ENCODE data around the gene TAOK1.

The TAOK1 gene

DNA sequence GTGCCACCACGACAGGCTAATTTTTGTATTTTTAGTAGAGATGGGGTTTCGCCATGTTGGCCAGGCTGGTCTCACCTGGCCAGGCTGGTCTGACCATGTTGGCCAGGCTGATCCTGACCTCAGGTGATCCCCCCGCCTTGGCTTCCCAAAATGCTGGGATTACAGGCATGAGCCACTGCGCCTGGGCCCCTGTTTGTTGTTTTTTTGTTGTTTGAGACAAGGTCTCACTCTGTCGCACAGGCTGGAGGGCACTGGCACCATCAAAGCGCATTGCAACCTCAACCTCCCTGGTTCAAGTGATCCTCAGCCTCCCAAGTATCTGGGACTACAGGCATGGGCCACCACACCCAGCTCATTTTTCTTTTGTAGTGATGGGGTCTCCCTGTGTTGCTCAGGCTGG is 43.7 kb upstream of the TAOK1 start:
- TF ChIP-seq, protein P1, sequence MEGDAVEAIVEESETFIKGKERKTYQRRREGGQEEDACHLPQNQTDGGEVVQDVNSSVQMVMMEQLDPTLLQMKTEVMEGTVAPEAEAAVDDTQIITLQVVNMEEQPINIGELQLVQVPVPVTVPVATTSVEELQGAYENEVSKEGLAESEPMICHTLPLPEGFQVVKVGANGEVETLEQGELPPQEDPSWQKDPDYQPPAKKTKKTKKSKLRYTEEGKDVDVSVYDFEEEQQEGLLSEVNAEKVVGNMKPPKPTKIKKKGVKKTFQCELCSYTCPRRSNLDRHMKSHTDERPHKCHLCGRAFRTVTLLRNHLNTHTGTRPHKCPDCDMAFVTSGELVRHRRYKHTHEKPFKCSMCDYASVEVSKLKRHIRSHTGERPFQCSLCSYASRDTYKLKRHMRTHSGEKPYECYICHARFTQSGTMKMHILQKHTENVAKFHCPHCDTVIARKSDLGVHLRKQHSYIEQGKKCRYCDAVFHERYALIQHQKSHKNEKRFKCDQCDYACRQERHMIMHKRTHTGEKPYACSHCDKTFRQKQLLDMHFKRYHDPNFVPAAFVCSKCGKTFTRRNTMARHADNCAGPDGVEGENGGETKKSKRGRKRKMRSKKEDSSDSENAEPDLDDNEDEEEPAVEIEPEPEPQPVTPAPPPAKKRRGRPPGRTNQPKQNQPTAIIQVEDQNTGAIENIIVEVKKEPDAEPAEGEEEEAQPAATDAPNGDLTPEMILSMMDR (IDR thresholded peaks at IDR 0.05; ENCODE audit: low read depth, low read length), result no peak
- H3K36me3 ChIP-seq, result no peaks in the 10 kb centered on the region
- H3K27me3 ChIP-seq (ENCODE audit: insufficient read depth, low read depth, severe bottlenecking), result no peaks in the 10 kb centered on the region
- no peak overlapping the region for H3K27ac ChIP-seq
- H3K4me3 ChIP-seq (ENCODE audit: low read depth, low read length), result no peak overlapping the region
- H3K9me3 ChIP-seq (ENCODE audit: severe bottlenecking), result no peaks in the 10 kb centered on the region
- no peak for DNase-seq

DNA sequence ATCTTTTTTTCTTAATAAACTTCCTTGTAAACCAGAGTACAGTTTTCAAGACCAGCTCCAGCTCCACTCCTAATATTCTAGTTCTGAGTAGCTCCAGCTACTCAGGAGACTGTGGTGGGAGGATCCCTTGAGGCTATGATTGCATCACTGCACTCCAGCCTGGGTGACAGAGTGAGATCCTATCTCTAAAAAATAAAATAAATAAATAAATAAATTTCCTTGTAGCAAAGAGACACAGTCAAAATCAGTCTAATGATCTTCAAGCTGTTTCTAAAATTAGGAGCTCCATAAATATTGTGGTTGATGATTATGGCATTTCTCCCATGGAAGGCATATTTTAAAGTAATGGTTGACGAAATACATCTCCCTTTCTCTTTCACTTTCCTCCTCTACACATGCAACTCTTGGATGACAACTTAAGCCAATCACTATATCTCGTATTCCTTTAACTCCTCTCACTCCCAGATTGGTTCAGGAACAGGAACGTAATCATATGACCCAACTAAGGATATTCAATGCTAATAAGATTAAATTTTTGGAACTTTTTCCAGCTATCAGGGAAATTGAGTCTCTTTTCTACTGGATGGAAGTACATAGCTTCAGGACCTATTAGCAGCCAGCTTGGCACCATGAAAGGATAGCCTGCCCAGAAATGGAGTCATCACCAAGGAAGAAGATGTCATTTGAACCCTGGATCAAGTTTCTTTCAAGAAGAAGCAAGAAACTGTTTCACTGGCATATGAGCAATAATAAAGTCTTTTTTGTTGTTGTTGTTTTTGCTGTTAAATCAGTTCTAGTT is 42.1 kb upstream of the TAOK1 start:
- no peak for DNase-seq
- no peaks in the 10 kb centered on the region for H3K9me3 ChIP-seq (ENCODE audit: severe bottlenecking)
- no peaks in the 10 kb centered on the region for H3K27me3 ChIP-seq (ENCODE audit: insufficient read depth, low read depth, severe bottlenecking)
- H3K36me3 ChIP-seq, result no peaks in the 10 kb centered on the region
- TF ChIP-seq, protein P1 (IDR thresholded peaks at IDR 0.05; ENCODE audit: low read depth, low read length), result no peak
- no peak overlapping the region for H3K27ac ChIP-seq
- H3K4me3 ChIP-seq (ENCODE audit: low read depth, low read length), result no peak overlapping the region

DNA sequence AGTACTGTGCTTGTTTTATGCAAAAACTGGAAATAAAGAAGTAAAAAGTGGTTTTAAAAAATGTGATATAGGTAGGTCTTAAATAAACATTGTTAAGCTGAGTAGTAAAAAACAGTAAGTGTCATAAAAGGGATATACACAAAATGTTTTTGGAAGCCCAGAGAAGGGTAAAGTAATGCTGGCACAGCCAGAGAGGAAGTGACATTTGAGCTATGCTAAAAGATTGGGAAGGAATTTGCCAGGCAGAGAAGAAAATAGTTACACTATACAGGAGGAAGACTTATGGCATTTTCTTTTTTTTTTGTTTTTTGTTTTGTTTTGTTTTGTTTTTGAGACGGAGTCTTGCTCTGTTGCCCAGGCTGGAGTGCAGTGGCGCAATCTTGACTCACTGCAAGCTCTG is 40.8 kb upstream of the TAOK1 start:
- TF ChIP-seq, protein P1 (IDR thresholded peaks at IDR 0.05; ENCODE audit: low read depth, low read length), result no peak
- Histone ChIP-seq H3K36me3 (no peaks in the 10 kb centered on the region), H3K27ac (no peak overlapping the region)

DNA sequence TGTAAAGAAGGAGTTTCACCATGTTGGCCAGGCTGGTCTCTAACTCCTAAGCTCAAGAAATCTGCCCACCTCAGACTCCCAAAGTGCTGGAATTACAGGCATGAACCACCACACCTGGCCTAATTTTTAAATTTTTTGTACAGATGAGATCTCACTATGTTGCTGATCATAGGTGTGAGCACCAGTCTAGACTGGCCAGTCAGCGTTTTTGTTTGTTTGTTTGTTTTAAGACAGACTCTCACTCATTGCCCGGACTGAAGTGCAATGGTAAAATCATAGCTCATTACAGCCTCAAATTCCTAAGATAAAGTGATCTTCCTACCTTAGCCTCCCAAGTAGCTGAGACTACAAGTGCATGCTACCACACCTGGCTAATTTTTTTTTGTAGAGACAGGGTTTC is 38.0 kb upstream of the TAOK1 start:
- TF ChIP-seq, protein P1 (IDR thresholded peaks at IDR 0.05; ENCODE audit: low read depth, low read length), result no peak
- no peak overlapping the region for H3K4me3 ChIP-seq (ENCODE audit: low read depth, low read length)
- no peak for DNase-seq
- H3K27me3 ChIP-seq (ENCODE audit: insufficient read depth, low read depth, severe bottlenecking), result no peaks in the 10 kb centered on the region
- H3K9me3 ChIP-seq (ENCODE audit: severe bottlenecking), result no peaks in the 10 kb centered on the region
- H3K27ac ChIP-seq, result no peak overlapping the region
- H3K36me3 ChIP-seq, result no peaks in the 10 kb centered on the region

More for the DNA sequence above, 40.8 kb upstream of the TAOK1 start:
- H3K4me3 ChIP-seq (ENCODE audit: low read depth, low read length), result no peak overlapping the region
- no peaks in the 10 kb centered on the region for H3K27me3 ChIP-seq (ENCODE audit: insufficient read depth, low read depth, severe bottlenecking)
- DNase-seq, result no peak
- H3K9me3 ChIP-seq (ENCODE audit: severe bottlenecking), result no peaks in the 10 kb centered on the region

DNA sequence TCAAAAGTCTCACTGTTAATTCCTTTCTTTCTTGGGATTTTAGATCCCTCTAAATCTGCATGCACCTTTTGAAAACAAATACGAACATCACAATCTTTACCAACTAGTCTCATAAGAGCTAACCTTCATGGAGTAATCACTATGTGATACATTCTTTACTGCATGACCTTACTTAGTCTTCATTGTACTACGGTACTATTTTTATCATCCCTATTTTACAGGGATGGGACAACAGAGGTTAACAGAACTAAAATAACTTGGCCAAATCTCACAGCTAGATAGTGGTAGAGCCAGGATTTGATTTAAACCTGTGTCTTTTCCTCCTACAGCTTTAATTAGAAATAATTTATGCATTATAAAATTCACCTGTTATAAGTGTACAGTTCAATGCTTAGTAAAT is 32.9 kb upstream of the TAOK1 start:
- H3K4me3 ChIP-seq (ENCODE audit: low read depth, low read length), result no peak overlapping the region
- H3K9me3 ChIP-seq (ENCODE audit: severe bottlenecking), result no peaks in the 10 kb centered on the region
- H3K36me3 ChIP-seq, result no peaks in the 10 kb centered on the region
- no peak overlapping the region for H3K27ac ChIP-seq
- no peaks in the 10 kb centered on the region for H3K27me3 ChIP-seq (ENCODE audit: insufficient read depth, low read depth, severe bottlenecking)
- no peak for DNase-seq
- TF ChIP-seq, protein P1 (IDR thresholded peaks at IDR 0.05; ENCODE audit: low read depth, low read length), result no peak

DNA sequence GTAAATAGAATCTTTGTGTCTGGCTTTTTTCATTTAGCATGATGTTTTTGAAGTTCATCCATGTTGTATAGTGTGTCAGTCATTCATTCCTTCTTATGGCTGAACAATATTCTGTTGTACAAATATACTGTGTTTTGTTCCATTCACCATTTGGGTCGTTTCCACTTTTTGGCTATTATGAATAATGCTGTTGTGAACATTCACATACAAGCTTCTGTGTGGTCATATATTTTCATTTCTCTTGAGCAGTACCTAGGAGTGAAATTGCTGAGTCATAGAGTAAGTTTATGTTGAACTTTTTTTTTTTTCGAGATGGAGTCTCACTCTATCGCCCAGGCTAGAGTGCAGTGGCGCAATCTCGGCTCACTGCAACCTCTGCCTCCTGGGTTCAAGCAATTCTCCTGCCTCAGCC is 32.3 kb upstream of the TAOK1 start:
- H3K9me3 ChIP-seq (ENCODE audit: severe bottlenecking), result no peaks in the 10 kb centered on the region
- no peaks in the 10 kb centered on the region for H3K36me3 ChIP-seq
- no peak overlapping the region for H3K27ac ChIP-seq
- TF ChIP-seq, protein P1 (IDR thresholded peaks at IDR 0.05; ENCODE audit: low read depth, low read length), result no peak
- H3K27me3 ChIP-seq (ENCODE audit: insufficient read depth, low read depth, severe bottlenecking), result no peaks in the 10 kb centered on the region
- no peak for DNase-seq
- no peak overlapping the region for H3K4me3 ChIP-seq (ENCODE audit: low read depth, low read length)

Measured in WERI-Rb-1 (cell line).